Caco-2 (cell line): ENCODE measurements around the gene RUNX1. TPM values are rescaled to one million over a fixed set of nuclear protein-coding genes. Genes with fewer than 3 reads are reported as not detected.
"Not testable (repeated sequence)": the region's sequence is repeated elsewhere in the genome, so short reads cannot be mapped to it uniquely, and the experiment has no call there.

Source experiments
- BruUV-seq: library from RNA; stranded (reverse); fragments of 400-500 nt; replicated peaks from 2 replicates; lab custom pipeline; 2021; lab: Mats Ljungman, UMichigan
- CTCF ChIA-PET: fragments of 300-600 bp; sonication (Branson Sonifier 250); formaldehyde crosslinking; loops from one replicate; lab custom pipeline; 2022; ENCODE audit warnings: antibody characterized with exemption; lab: Charles Lee
- POLR2A ChIA-PET: fragments of 300-600 bp; sonication (Branson Sonifier 250); formaldehyde crosslinking; loops from one replicate; lab custom pipeline; 2022; ENCODE audit warnings: antibody characterized with exemption; lab: Charles Lee
- DNase-seq, 2 experiments: peaks; one replicate each; pipeline versions ENCODE4 v3.0.0 to v3.0.0-alpha.2; 2020 to 2022
- H3K27me3 ChIP-seq: replicated peaks from 2 replicates; pipeline ENCODE4 v1.6.0; 2011; ENCODE audit warnings: low read length; ENCODE audit not compliant: control insufficient read depth, insufficient read depth
- H3K36me3 ChIP-seq: 2 replicates; pipeline ENCODE4 v1.5.1; 2011; ENCODE audit warnings: low read length; ENCODE audit not compliant: control insufficient read depth, insufficient read depth
- H3K4me1 ChIP-seq: fragments of 250-450 bp; sonication (Bioruptor Pico); 2 replicates; pipeline ENCODE4 v1.5.1; 2020; ENCODE audit warnings: mild to moderate bottlenecking
- H3K4me3 ChIP-seq: 2 replicates; pipeline ENCODE4 v1.5.1; 2011; ENCODE audit warnings: low read depth, mild to moderate bottlenecking, control low read depth, low read length
- H3K9me3 ChIP-seq: fragments of 250-450 bp; sonication (Bioruptor Pico); 2 replicates; pipeline ENCODE4 v1.5.1; 2020; ENCODE audit warnings: mild to moderate bottlenecking, moderate library complexity
- H3K27ac Mint-ChIP-seq: one replicate; pipeline ENCODE4 v1.8.0; 2022; ENCODE audit warnings: mixed read lengths; ENCODE audit not compliant: unreplicated experiment
- H3K27me3 Mint-ChIP-seq: one replicate; pipeline ENCODE4 v1.8.0; 2022; ENCODE audit warnings: mixed read lengths; ENCODE audit not compliant: insufficient read depth, unreplicated experiment
- H3K36me3 Mint-ChIP-seq: one replicate; pipeline ENCODE4 v1.8.0; 2022; ENCODE audit warnings: mild to moderate bottlenecking, mixed read lengths; ENCODE audit not compliant: insufficient read depth, unreplicated experiment
- H3K4me1 Mint-ChIP-seq: one replicate; pipeline ENCODE4 v1.8.0; 2022; ENCODE audit warnings: low read depth, mixed read lengths; ENCODE audit not compliant: unreplicated experiment
- H3K4me3 Mint-ChIP-seq: one replicate; pipeline ENCODE4 v1.8.0; 2022; ENCODE audit warnings: mild to moderate bottlenecking, moderate library complexity, mixed read lengths; ENCODE audit not compliant: unreplicated experiment
- H3K9me3 Mint-ChIP-seq: one replicate; pipeline ENCODE4 v1.8.0; 2022; ENCODE audit warnings: mixed read lengths; ENCODE audit not compliant: unreplicated experiment
- intact Hi-C: fragments of 100-400 bp; cut with micrococcal nuclease; formaldehyde crosslinking; loops from one replicate; pipeline ENCODE4 v1.10.0; 2022; ENCODE audit not compliant: unreplicated experiment
- total RNA-seq: library from RNA; stranded (reverse); gene quantifications from 2 replicates; pipeline ENCODE4 v1.2.3, GENCODE V29; 2022
- TF ChIP-seq, protein P1 (sequence below), 2 experiments: fragments of 200-600 bp in 1 of 2; IDR thresholded peaks; 1 replicate in 1 of 2; 2 replicates in 1 of 2; pipeline versions ENCODE4 v1.5.1 to v1.8.0; 2011 to 2022; ENCODE audit warnings: antibody characterized with exemption in 1 of 2, control low read depth in 1 of 2, inconsistent platforms in 1 of 2, low read depth in 1 of 2, low read length in 1 of 2, mild to moderate bottlenecking in 1 of 2, moderate library complexity in 1 of 2; ENCODE audit not compliant: insufficient read depth in 1 of 2, severe bottlenecking in 1 of 2, unreplicated experiment in 1 of 2

RUNX1 gene
- total RNA-seq, 1 experiment from 2014 or later: 11.7 TPM

GRCh38 chr21:34995979-34996303 is 53.2 kb downstream of the RUNX1 start:
- Mint-ChIP-seq H3K27ac (no peak overlapping the region), H3K36me3 (no peaks in the 10 kb centered on the region), H3K9me3 (peaks cover 8% of the 10 kb centered on the region), H3K4me1 (no peaks in the 10 kb centered on the region), H3K27me3 (no peaks in the 10 kb centered on the region), H3K4me3 (no peak overlapping the region)
- Histone ChIP-seq H3K4me3 (no peak overlapping the region), H3K27me3 (no peaks in the 10 kb centered on the region), H3K4me1 (no peaks in the 10 kb centered on the region), H3K36me3 (no peaks in the 10 kb centered on the region), H3K9me3 (no peaks in the 10 kb centered on the region)
- DNase-seq: no peak
- intact Hi-C loops: no loop called here
- TF ChIP-seq, protein P1, sequence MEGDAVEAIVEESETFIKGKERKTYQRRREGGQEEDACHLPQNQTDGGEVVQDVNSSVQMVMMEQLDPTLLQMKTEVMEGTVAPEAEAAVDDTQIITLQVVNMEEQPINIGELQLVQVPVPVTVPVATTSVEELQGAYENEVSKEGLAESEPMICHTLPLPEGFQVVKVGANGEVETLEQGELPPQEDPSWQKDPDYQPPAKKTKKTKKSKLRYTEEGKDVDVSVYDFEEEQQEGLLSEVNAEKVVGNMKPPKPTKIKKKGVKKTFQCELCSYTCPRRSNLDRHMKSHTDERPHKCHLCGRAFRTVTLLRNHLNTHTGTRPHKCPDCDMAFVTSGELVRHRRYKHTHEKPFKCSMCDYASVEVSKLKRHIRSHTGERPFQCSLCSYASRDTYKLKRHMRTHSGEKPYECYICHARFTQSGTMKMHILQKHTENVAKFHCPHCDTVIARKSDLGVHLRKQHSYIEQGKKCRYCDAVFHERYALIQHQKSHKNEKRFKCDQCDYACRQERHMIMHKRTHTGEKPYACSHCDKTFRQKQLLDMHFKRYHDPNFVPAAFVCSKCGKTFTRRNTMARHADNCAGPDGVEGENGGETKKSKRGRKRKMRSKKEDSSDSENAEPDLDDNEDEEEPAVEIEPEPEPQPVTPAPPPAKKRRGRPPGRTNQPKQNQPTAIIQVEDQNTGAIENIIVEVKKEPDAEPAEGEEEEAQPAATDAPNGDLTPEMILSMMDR (IDR thresholded peaks at IDR 0.05; ENCODE audit: insufficient read depth in 1 of 2, low read depth in 1 of 2, low read length in 1 of 2, severe bottlenecking in 1 of 2, unreplicated experiment in 1 of 2): no peak
- POLR2A ChIA-PET: no interaction called here
- CTCF ChIA-PET: interaction anchor here (0.6 kb wide), 1 partner anchor 29 kb away, joined by 5 read pairs; no protein-coding TSS in a partner anchor
- BruUV-seq: no TSS peak

- Histone ChIP-seq H3K4me1 (no peaks in the 10 kb centered on the region), H3K9me3 (no peaks in the 10 kb centered on the region), H3K27me3 (no peaks in the 10 kb centered on the region), H3K36me3 (no peaks in the 10 kb centered on the region), H3K4me3 (no peak overlapping the region)
- no peaks in the 10 kb centered on the region for H3K36me3 Mint-ChIP-seq
- TF ChIP-seq, protein P1 (IDR thresholded peaks at IDR 0.05; ENCODE audit: insufficient read depth in 1 of 2, low read depth in 1 of 2, low read length in 1 of 2, severe bottlenecking in 1 of 2, unreplicated experiment in 1 of 2): no peak
- H3K4me3 Mint-ChIP-seq: no peak overlapping the region
- H3K4me1 Mint-ChIP-seq: no peaks in the 10 kb centered on the region
- H3K27ac Mint-ChIP-seq: no peak overlapping the region
- no peak for DNase-seq
- intact Hi-C loops: no loop called here
- H3K27me3 Mint-ChIP-seq: no peaks in the 10 kb centered on the region
- ChIA-PET CTCF (interaction anchor here (0.5 to 0.6 kb wide), 2 partner anchors 28 to 465 kb away, joined by 4 to 5 read pairs; no protein-coding TSS in a partner anchor), POLR2A (no interaction called here)
- BruUV-seq: no TSS peak
- no peaks in the 10 kb centered on the region for H3K9me3 Mint-ChIP-seq
Observed at GRCh38 chr21:34994766-34995631, 54.1 kb downstream of the RUNX1 start.

DNA sequence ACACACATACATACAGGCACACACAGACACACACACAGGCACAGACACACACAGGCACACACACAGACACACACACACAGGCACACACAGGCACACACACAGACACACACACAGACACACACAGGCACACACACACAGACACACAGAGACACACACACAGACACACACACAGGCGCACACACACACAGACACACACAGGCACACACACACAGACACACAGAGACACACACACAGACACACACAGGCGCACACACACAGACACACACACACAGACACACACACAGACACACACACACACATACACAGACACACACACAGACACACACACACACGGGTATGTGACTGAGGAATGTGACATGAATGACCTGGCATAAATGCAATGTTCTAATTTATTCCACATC is 55.6 kb downstream of the RUNX1 start:
- BruUV-seq, H3K4me3 Mint-ChIP-seq, H3K4me3 ChIP-seq, H3K4me1 ChIP-seq, H3K36me3 Mint-ChIP-seq, DNase-seq, H3K9me3 ChIP-seq, H3K4me1 Mint-ChIP-seq, H3K27me3 ChIP-seq, H3K9me3 Mint-ChIP-seq, intact Hi-C loops, CTCF ChIA-PET, H3K36me3 ChIP-seq, H3K27me3 Mint-ChIP-seq, H3K27ac Mint-ChIP-seq, POLR2A ChIA-PET: not testable (repeated sequence)
